Fibroblast of pulmonary artery (primary cell): ENCODE results near the gene PPP1R3D.
"Not testable (repeated sequence)": the region's sequence is repeated elsewhere in the genome, so short reads cannot be mapped to it uniquely, and the experiment has no call there.

Source experiments
- DNase-seq: peaks from one replicate; pipeline ENCODE4 v3.0.0-alpha.2; 2010; ENCODE audit warnings: low read depth
- H3K4me3 ChIP-seq: replicated peaks from 2 replicates; pipeline ENCODE4 v1.5.1; 2011; ENCODE audit warnings: low read depth, mild to moderate bottlenecking, control low read depth, low read length, moderate library complexity
- CTCF ChIP-seq: IDR thresholded peaks from 2 replicates; pipeline ENCODE4 v1.5.1; 2011; ENCODE audit warnings: mild to moderate bottlenecking, control low read depth, low read length, inconsistent platforms; ENCODE audit errors: missing control alignments

PPP1R3D gene

DNA sequence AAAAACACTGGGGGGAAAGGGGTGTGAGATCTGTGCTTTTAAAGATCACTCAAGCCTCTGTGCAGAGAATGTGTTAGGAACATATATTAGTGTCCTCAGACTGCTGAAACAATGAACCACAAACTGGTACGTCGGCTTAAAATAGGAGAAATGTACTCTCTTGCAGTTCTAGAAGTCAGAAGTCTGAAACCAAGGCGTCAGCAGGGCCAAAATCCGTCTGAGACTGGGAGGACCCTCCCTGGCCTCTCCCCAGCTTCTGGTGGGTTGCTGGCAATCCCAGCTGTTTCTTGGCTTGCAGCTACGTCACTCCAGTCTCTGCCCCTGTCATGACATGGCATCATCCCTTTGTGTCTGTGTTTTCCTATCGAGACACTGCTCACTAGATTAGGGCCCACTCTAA lies 22.1 kb upstream of the PPP1R3D start:
- DNase-seq: no peak
- no peak for TF ChIP-seq CTCF
- no peak overlapping the region for H3K4me3 ChIP-seq

- no peak for TF ChIP-seq CTCF
- no peak overlapping the region for H3K4me3 ChIP-seq
- no peak for DNase-seq
Measured at GRCh38 chr20:59961423-59961822, 21.3 kb upstream of the PPP1R3D start.

GRCh38 chr20:59958626-59959025 lies 18.5 kb upstream of the PPP1R3D start:
- no peak for TF ChIP-seq CTCF
- DNase-seq: no peak
- H3K4me3 ChIP-seq: no peak overlapping the region

- DNase-seq: no peak
- no peak within 1 kb of the TSS for H3K4me3 ChIP-seq
- TF ChIP-seq CTCF: no peak
Measured at GRCh38 chr20:59958123-59958522, 18.0 kb upstream of the PPP1R3D start, which contains the start of gene CDH26. TSS of gene CDH26 (plus strand) at chr20:59958423. CDS start at chr20:59958727, 304 bp downstream.

DNA sequence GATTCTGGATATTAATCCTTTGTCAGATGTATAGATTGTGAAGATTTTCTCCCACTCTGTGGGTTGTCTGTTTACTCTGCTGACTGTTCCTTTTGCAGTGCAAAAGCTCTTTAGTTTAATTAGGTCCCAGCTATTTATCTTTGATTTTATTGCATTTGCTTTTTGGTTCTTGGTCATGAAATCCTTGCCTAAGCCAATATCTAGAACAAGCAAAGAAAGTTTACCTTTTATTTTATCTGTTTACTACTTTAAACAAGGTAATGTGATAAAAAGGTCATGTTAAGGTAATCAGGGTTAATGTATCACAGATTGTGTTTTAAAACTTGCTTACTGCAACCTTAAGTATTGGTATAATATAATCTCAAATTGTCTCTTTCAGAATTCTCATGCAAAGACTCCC lies 17.5 kb upstream of the PPP1R3D start:
- not testable (repeated sequence) for DNase-seq, H3K4me3 ChIP-seq

DNA sequence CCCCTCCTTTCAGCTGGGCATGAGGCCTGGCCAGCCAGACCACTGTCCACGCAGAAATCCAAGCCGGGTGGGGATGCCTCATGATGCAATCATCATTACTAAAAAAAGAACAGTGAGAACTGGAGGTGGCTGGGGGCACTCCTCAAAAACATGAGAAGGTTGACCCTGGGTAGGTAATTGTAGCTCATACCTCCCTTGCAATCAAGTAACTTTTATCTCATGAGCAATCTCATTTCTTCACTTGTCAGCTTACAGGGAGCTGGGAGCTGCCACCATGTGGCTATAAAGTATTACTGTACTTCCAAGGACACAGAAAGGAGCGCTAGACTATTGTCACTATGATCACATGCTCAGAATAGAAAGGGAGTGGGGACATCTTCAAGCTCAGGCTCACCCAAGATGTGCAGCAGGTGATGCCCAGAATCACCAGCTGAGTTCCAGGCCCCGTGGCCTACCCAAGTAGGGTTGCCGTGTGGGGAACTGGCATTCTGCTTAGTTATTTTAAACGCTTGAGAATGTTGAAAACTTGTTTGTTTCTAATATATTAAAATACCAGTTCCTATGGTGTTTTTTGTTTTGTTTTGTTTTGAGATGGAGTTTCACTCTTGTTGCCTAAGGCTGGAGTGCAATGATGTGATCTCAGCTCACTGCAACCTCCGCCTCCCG lies 15.2 kb upstream of the PPP1R3D start:
- no peak for DNase-seq
- no peak overlapping the region for H3K4me3 ChIP-seq
- TF ChIP-seq CTCF: peak; percentile 16

DNA sequence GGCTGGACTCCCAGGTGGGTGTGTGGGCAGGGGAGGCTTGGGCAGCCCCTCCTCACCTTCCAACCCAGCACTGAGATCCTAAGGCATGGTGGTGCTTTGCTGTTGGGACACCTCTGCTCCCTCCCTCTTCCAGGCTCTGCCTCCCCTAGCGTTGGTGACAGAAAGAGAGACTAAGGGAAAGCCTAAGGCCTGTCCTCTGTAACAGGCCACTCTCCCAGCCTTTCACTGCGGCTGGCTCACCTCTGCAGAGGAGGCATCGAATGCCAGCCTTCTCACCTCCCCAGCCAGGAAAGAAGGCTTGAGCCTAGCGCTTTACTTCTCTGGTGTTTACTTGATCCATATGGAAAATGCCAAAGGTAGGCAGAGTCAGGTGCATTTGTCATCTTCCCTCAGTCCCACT lies 14.6 kb upstream of the PPP1R3D start:
- no peak for DNase-seq
- TF ChIP-seq CTCF: no peak
- H3K4me3 ChIP-seq: no peak overlapping the region
